Right lobe of liver (tissue), 4 donors: ENCODE data around the gene DNMT3B.
"Not testable (repeated sequence)": the region's sequence is repeated elsewhere in the genome, so short reads cannot be mapped to it uniquely, and the experiment has no call there.

ENCODE experiments used
- CTCF ChIP-seq, 4 donors: fragments of 200-600 bp in 3 of 4; fragments of 450-650 bp in 1 of 4; IDR thresholded peaks; one replicate each; pipeline versions ENCODE4 v1.5.1 to v1.8.0; 2016 to 2022; ENCODE audit warnings: antibody characterized with exemption in 4 of 4, mild to moderate bottlenecking in 2 of 4
- POLR2A ChIP-seq: fragments of 450-650 bp; IDR thresholded peaks from one replicate; pipeline ENCODE4 v1.6.1; 2017; ENCODE audit warnings: antibody characterized with exemption, mild to moderate bottlenecking
- donor health status: DM: no; HTN: no; CAD: no.
- donor health status: DM: no; HTN: no; CAD: no.
- donor health status: DM: no; HTN: yes; CAD: no.

GRCh38 chr20:32797571-32797970, 35.4 kb downstream of the DNMT3B start:
- TF ChIP-seq CTCF (IDR thresholded peaks at IDR 0.05); POLR2A: not testable (repeated sequence)
